Fibroblast of peridontal ligament (primary cell): Measurements from ENCODE around the gene TAS2R41.

Source experiments
- DNase-seq: peaks from one replicate; pipeline ENCODE4 v3.0.0-alpha.2; 2010; ENCODE audit errors: extremely low read depth

TAS2R41 gene

GRCh38 chr7:143493751-143494150 is 16.1 kb downstream of the TAS2R41 start:
- DNase-seq = no peak

GRCh38 chr7:143494622-143495021 is 16.9 kb downstream of the TAS2R41 start:
- DNase-seq = no peak

- DNase-seq = no peak
Measured at GRCh38 chr7:143495851-143496250, 18.2 kb downstream of the TAS2R41 start.

GRCh38 chr7:143496263-143496662 is 18.6 kb downstream of the TAS2R41 start:
- DNase-seq = no peak

GRCh38 chr7:143497008-143497795 is 19.5 kb downstream of the TAS2R41 start:
- no peak for DNase-seq

- DNase-seq = peak; percentile 56
Measured at GRCh38 chr7:143499246-143499645, 21.6 kb downstream of the TAS2R41 start.

- peak; percentile 64 for DNase-seq
Measured at GRCh38 chr7:143499743-143500348, 22.2 kb downstream of the TAS2R41 start.

GRCh38 chr7:143503261-143503660 is 25.6 kb downstream of the TAS2R41 start:
- no peak for DNase-seq

GRCh38 chr7:143504215-143504936 is 26.7 kb downstream of the TAS2R41 start:
- DNase-seq = no peak

GRCh38 chr7:143504937-143505297 is 27.2 kb downstream of the TAS2R41 start:
- no peak for DNase-seq

- DNase-seq = no peak
Measured at GRCh38 chr7:143505838-143506237, 28.2 kb downstream of the TAS2R41 start.

- no peak for DNase-seq
Measured at GRCh38 chr7:143507094-143507518, 29.4 kb downstream of the TAS2R41 start.

GRCh38 chr7:143507534-143508055 is 29.9 kb downstream of the TAS2R41 start:
- DNase-seq = no peak

- no peak for DNase-seq
Measured at GRCh38 chr7:143510854-143511592, 33.4 kb downstream of the TAS2R41 start.

GRCh38 chr7:143511593-143512047 is 33.9 kb downstream of the TAS2R41 start:
- DNase-seq = no peak

GRCh38 chr7:143512488-143513340 is 35.0 kb downstream of the TAS2R41 start:
- DNase-seq = no peak

GRCh38 chr7:143514487-143514886 is 36.8 kb downstream of the TAS2R41 start:
- no peak for DNase-seq

- peak; percentile 31 for DNase-seq
Measured at GRCh38 chr7:143514995-143515735, 37.5 kb downstream of the TAS2R41 start.

- no peak for DNase-seq
Measured at GRCh38 chr7:143516981-143517380, 39.3 kb downstream of the TAS2R41 start.

GRCh38 chr7:143518521-143518920 is 40.8 kb downstream of the TAS2R41 start:
- no peak for DNase-seq
